SK-N-SH treated with all-trans-retinoic acid at 6 μM for 48 hours (cell line): Measurements from ENCODE around the gene ABCA12.

Experiments used
- ARNTL ChIP-seq: fragments of 450-650 bp; formaldehyde crosslinking; IDR thresholded peaks from 2 replicates; pipeline ENCODE4 v1.5.0; 2020; ENCODE audit warnings: low read depth, mild to moderate bottlenecking, moderate library complexity, borderline replicate concordance
- OSR1 ChIP-seq: fragments of 250-450 bp; sonication (Bioruptor Pico); IDR thresholded peaks from 2 replicates; pipeline ENCODE4 v1.8.0; 2022; ENCODE audit warnings: moderate library complexity, mild to moderate bottlenecking, inconsistent platforms
- ZC3H10 ChIP-seq: fragments of 250-450 bp; sonication (Bioruptor Pico); IDR thresholded peaks from 2 replicates; pipeline ENCODE4 v1.5.1; 2021; ENCODE audit warnings: mild to moderate bottlenecking, moderate library complexity
- ZFP3 ChIP-seq: fragments of 250-450 bp; sonication (Bioruptor Pico); IDR thresholded peaks from 2 replicates; pipeline ENCODE4 v1.5.0; 2020; ENCODE audit warnings: mild to moderate bottlenecking, moderate library complexity
- ZNF8 ChIP-seq: fragments of 450-650 bp; formaldehyde crosslinking; IDR thresholded peaks from 2 replicates; pipeline ENCODE4 v1.5.0; 2020; ENCODE audit warnings: mild to moderate bottlenecking, moderate library complexity
- TF ChIP-seq, protein P1 (sequence below): fragments of 250-450 bp; sonication (Bioruptor Pico); IDR thresholded peaks from 2 replicates; pipeline ENCODE4 v1.5.1; 2021; ENCODE audit warnings: mild to moderate bottlenecking, moderate library complexity

DNA sequence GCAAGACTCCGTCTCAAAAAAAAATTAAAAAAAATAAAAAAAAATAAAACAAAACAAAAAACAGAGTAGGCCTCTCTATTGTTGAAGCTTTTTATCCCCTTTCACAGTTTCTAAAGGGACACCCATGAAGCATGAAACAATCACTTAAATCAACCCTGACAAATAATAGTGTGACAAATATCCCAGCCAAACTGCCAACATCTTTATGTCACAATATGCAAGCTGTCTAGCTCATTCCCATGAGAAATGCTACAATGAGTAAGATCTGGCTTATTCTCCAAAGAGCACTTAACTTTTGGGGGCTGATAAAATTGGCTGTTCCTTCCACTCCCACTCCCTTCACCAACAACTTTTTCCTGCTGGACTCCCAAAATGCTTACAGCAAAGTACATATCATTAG lies 21.7 kb upstream of the ABCA12 start:
- no peak for TF ChIP-seq ZC3H10
- TF ChIP-seq, protein P1, sequence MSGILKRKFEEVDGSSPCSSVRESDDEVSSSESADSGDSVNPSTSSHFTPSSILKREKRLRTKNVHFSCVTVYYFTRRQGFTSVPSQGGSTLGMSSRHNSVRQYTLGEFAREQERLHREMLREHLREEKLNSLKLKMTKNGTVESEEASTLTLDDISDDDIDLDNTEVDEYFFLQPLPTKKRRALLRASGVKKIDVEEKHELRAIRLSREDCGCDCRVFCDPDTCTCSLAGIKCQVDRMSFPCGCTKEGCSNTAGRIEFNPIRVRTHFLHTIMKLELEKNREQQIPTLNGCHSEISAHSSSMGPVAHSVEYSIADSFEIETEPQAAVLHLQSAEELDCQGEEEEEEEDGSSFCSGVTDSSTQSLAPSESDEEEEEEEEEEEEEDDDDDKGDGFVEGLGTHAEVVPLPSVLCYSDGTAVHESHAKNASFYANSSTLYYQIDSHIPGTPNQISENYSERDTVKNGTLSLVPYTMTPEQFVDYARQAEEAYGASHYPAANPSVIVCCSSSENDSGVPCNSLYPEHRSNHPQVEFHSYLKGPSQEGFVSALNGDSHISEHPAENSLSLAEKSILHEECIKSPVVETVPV (CRISPR knock-in tag): no peak
- no peak for TF ChIP-seq OSR1 (CRISPR knock-in tag)
- TF ChIP-seq ZFP3 (CRISPR knock-in tag): no peak
- no peak for TF ChIP-seq ARNTL (CRISPR knock-in tag)
- TF ChIP-seq ZNF8 (CRISPR knock-in tag): no peak
